HK-2 (cell line): Measurements from ENCODE around the gene LGALS13.
A peak's percentile ranks its signal among the peaks of the same experiment; 100 is the strongest.

Experiments used
- DNase-seq: peaks from one replicate; pipeline ENCODE4 v3.0.0-alpha.2; 2018; ENCODE audit not compliant: unreplicated experiment

The LGALS13 gene, protein sequence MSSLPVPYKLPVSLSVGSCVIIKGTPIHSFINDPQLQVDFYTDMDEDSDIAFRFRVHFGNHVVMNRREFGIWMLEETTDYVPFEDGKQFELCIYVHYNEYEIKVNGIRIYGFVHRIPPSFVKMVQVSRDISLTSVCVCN

DNA sequence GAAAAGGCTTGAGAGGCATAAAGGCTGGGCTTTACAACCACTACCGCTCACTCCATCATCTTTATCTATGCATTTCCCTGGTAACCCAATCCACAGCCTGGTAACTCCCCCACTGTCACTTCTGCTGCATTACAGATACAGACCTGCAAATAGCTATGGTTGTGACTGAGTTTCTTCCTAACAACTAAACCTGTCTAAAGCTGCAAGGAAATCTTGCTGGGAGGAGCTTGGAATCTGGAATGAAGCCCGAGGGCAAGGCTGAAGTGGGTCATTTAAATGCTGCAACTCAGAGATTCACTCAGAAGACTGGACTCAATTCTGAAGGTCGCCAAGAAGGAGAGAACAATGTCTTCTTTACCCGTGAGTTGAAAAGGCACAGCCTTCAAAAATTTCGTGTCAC lies at the start of gene LGALS13:
Gene LGALS13, plus strand, starts transcription at position 301 of the 400 bp plus-strand sequence. Its CDS starts 45 bp downstream, at position 346.
- DNase-seq = no peak

DNA sequence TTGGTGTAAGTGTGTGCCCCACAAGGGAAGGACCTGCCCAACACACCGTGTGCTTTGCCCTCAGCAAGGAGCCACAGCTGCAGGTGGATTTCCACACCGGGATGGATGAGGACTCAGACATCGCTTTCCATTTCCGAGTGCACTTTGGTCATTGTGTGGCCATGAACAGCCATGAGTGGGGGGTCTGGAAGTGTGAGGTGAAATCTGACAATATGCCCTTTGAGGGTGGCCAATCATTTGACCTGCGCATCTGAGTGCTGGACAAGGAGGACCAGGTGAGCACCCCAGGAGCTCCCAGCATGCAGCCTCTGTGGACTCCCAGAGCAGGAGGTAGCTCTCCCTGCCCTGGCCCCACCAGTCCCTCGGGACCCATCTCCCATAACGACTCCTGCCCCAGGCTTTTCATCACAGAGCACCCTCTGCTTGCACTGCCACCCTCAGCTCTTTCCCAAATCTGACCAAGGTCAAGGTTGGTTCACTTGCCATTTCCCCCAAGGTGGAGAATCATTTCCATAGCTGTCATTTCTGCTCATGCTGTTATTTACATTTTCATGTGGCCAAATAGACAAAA lies 49.2 kb upstream of the LGALS13 start:
- DNase-seq = no peak

DNA sequence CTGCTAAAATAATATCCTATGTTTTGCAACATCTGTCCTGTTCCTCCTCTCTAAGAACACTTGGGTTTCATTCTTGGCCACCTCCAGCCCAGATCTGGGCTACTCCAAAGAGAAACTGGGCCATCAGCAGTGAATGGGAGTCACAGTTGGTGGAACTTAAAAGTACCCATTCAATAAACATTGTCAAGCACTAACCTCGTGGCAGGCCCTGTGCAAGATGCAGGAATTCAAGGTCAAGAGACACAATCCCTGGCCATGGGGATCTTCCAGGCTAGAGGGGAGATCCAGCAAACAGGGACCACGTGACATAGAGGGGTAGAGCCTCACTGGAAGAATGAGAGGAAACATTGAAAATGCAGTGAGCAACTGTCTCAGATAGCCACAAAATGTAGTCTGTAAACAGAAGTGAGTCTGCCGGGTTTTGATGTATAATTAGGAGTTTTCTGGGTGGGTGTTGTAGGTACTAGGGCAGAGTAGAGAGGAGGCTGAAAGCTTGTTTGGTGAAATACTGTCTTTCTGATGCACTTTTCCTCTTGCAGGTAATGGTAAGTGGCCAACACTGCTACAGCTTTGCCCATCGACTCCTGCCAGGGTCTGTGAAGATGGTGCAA lies 47.5 kb upstream of the LGALS13 start:
- DNase-seq = no peak

DNA sequence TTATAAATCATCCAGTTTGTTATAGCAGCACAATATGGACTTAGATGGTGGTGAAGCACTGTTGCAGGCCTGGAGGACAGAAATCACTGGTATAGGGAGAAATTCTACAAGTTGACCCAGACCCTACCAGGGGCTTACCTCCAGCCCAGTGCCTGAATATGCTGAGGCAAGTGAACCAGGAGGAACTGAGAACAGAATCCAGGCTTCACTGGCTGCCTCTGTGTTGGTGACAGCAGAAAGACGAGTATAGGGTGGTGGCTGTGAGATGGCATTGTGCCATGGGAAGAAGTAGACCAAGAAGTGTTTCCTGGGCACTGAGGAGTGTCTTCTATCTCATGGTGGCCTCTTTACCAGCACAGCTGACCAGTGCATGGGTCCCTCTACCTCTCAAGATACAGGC lies 46.4 kb upstream of the LGALS13 start:
- DNase-seq = no peak

DNA sequence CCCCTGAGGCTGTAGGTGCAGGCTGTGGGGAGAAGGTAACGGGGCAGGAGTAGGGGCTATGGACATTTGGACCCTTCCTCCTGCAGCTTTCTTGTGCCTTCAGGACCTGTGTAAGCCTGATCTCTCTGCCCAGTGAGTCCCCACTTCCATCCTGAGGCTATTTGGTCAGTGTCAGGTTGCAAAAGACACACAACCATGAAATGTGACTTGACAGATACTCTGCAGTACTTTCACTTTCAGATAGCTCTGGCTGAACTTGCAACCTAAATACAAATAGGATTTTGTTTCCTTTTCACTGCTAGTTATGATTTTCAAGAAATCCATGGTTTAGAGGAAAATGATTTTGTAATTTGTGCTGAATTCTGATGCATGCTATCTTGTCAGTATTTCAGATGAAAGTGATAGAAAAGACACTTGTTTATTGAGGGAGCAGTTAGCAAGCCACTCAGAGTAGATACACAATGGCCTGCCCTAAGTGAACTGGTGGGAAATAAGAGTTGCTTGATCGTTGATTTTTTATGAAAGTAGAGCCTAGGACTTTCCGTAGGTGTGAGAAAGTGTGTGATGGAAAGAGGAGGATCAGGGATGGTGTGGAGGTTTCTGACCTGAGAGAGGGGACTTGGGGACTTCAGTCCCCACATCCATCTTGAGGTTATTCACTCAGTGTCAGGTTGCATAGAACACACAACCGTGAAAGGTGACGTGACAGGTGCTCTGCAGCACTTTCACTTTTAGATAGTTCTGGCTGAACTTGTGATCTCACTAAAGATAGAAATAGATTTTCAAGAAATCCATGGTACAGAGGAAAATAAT lies 44.3 kb upstream of the LGALS13 start:
- DNase-seq = no peak

DNA sequence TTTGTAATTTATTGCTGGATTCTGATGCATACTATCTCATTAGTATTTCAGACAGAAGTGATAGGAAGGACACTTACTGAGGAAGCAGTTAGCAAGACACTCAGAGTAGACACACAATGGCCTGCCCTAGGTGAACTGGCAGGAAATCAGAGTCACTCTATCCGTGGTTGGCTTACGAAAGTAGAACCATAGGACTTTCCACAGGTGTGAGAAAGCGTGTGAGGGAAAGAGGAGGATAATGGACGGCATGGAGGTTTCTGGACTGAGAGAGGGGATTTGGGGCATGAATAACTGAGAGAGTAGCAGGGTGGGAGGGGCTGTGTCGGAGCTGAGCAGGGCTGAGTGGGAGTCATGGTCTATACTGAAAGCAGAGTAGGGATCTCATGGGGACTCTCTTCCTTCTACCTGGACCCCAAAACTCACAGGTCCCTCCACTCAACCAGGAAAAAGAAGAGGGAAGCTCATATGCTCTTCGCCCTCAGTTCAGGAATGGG lies 43.7 kb upstream of the LGALS13 start:
- DNase-seq = no peak

DNA sequence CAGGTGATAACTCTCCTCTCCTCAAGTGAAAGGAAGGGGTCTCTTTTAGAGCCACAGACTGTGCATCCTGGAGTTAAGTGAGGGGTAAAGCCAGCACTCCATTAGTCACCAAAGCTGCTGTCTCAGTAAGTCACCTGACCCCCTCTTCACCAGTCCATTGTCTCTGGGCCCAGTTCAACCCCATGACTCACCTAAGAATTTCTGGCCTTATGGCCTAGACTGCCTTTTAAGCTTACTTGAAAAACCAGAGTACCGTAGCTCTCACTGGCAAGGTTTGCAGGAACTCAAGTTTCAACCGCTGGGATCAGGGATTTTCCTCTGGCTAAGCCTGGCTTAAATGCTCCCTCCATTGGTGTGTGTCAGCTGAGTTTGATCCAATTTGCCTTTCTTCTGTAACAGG lies 38.9 kb upstream of the LGALS13 start:
- DNase-seq = peak; percentile 67

DNA sequence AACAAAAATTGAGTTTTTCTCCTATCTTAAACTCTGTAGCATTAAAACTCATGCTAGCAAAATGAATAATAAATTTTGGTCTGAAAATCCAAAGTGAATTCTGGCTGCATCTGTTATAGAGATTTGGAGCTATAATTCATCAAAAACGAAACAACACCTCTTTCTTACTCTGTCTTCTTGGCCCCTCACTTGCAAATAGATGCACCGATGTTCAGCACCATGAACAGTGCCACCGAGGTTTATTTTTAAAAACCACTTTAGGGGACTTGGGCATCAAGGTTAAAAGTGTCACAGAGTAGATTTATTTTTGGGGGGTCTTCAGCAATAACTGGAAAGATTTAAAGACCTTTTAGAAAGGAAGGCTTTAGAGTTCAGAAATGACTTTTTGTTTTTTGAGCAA lies 36.3 kb upstream of the LGALS13 start:
- no peak for DNase-seq

DNA sequence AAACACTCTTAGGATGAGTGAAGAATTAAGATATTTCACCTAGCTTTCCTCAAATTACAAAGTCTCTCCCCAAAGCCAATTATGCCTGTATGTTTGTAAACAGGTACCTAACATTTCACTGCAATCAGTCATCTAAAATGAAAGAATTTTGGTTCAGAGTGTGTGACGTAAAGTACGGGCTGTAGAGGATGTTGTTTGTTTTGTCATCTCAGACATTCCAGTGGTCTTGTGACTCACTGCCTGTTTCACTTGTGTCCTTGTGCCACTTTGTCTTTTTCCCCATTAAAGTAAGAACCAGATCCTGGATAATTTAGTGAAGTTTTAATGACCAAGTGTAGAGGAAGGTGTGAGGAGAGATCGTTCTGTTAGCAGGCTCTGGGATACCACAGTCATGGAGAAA lies 33.7 kb upstream of the LGALS13 start:
- DNase-seq = no peak

DNA sequence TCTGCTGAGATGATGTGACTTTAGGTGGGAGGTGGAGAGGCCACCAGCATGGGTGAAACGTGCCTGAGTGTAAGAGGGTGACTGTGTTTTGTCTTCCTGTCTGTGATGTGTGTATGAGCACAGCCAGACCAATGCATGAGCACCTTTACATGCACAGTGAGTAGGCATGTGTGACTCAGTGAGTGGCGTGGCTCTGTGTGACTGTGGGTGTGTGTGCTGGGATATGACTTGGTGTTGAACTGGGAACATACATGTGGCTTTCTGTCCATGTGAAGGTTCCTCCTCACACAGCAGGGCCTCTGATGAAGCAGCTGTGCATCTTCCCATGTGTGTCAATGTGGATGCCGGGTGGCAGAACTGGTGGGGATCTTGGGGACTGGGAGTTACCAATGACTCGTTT lies 19.9 kb upstream of the LGALS13 start:
- DNase-seq = no peak

DNA sequence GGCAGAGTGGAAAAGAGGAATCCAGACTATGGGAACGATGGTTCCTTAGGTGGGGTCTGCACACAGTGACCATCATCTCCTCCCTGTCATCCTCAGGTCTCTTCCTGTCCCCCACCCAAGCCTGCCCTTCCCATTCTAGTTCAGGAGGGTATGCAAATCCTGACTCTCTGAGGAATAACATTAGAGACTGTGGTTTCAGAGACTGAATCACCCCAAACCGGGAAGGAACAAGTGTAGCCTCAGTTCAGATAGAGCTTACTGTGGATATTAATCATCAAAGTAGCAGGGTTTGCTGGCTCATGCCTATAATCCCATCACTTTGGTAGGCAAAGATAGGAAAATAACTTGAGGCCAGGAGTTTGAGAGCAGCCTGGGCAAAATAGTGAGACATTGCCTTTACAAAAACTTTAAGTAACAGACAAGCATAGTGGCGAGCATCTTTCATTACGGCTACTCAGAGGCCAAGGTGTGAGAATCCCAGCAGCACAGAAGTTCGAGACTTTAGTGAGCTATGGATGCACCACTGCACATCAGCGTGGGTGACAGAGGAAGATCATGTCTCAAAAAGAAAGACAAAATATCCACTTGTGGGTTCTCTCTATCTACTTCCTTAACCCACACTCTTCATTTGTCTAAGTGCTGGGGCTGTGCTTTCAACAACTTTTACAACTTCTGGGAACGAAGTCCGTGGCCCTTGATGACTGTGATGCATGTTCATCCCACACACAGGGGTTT lies 19.3 kb upstream of the LGALS13 start:
- DNase-seq = no peak

DNA sequence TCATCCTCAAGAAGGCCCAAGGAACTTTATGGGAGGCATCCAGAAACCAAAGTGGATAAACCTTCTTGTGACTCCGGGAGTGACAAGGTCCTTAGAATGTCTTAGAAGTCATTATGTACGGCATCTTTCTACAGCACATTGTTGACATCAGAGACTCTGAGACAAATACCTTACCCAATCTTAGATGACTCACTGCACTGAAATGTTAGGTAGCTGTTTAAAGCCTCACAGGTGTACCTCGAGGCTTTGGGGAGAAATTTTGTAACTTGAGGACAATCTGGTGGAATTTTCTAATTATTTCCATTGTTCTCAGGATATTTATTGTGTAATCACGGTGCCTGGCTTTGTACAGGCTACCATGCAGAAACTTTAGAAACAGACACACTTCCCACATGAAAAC lies 14.8 kb upstream of the LGALS13 start:
- no peak for DNase-seq

DNA sequence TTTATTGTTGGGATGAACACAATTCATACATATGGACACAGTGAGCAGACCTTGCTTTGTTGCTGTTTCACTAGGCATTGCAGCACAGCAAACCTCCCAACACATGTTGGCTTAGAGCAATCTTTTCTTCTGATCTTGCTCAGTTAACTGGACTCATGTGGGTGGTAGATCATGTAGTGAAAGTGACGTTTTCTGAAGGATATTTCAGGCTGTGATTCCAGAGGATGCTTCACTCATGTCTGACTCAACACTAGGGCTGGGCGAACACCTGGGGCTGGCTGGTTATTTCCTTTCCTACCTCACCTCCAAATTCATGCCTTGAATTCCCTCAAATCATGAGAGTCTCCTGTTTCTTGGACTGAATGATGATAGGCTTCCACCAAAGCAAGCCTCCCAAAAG lies 14.3 kb upstream of the LGALS13 start:
- no peak for DNase-seq

DNA sequence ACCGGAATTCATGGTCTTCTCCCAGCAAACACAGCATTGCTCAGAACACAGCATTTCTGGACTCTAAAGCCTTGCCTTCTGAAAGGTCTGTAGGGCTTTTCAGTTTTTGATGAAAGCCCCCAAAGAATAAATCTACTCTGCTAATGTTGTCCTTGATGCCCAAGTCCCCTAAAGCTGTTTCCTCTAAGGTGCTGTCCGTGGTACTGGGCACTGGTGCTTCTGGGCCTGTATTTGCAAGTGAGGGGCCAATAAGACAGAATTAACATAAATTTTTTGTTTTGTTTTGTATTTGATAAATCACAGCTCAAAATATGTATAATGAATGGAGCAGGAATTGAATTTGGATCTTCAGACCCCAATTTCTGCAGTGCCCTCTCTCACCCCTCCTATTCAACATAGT lies 12.1 kb upstream of the LGALS13 start:
- DNase-seq = no peak

DNA sequence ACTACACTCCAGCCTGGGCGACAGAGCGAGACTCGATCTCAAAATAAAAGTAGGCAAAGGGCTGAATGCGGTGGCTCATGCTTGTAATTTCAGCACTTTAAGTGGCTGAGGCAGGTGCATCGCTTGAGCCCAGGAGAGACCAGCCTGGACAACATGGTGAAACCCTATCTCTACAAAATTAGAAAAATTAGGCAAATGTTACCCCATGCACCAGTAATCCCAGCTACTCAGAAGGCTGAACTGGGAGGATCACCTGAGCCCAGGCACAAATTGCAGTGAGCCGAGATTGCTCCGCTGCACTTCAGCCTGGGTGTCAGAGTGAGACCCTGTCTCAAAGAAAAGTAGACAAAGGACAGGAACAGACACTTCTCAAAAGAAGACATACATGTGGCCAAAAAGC lies 9.9 kb upstream of the LGALS13 start:
- no peak for DNase-seq

DNA sequence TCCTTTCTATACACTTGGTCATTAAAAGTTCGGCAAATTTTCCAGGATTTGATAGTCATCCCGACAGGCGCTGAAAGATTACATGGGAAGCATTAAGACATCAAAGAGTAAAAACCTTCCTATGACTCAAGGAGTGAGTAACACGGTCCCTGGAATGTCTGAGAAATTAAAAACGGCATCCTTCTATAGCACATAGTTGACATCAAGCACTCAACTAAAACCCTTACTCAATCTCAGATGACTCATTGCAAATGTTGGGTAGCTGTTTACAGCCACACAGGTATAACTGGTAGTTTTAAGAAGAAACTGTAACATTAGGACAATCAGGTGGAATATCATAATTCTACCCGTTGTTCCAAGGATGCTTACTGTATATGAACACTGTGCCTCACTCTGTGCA lies 6.4 kb upstream of the LGALS13 start:
- DNase-seq = no peak

DNA sequence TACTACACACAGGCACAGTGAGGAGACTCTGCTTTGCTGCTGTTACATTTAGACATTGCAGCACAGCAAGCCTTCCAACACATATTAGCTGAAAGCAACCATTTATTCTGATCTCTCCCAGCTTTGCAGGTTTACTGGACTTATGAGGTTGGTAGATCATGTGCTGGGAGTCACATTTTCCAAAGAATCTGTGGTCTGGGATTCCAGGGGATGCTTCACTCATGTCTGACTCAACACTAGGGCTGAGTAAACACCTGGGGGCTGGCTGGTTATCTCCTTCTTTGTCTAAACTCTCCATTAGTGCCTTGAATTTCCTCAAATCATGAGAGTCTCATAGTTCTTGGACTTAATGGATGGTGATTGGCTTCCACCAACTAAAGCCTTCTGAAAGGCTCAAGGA lies 5.4 kb upstream of the LGALS13 start:
- no peak for DNase-seq

DNA sequence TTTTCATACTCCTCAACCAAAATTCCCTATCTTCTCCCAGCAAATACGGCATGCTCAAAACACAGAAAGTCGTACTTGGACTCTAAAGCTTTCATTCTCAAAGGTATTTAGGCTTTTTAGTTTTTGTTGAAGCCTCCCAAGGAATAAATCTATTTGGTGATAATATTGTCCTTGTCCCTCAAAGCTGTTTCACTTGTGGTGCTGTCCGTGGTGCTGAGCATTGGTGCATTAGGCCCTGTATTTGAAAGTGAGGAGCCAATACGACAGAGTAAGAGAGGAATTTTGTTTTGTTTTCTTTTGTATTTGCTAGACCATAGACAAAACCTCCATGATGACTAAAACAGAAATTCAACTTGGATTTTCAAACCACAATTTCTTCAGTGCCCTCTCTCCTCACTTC lies 3.2 kb upstream of the LGALS13 start:
- DNase-seq = peak; percentile 29

DNA sequence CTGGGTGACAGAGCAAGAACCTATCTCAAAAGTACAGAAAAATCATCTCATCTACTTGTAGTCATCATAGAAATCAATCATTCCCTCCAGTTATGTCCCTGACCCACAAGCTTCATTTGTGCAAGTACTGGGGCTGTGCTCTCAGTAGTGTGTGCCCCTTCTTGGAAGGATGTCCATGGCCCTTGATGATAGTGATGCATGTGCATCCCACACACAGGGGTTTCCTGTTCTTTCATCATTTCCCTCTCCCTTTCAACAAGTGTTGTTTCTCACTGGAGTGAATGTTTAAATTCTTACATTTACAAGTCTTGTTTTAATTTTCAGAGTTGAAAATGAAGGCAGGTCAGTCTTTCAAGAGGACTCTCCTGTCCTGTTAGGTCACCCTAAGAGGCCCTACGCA lies 1.5 kb downstream of the LGALS13 start:
- no peak for DNase-seq

DNA sequence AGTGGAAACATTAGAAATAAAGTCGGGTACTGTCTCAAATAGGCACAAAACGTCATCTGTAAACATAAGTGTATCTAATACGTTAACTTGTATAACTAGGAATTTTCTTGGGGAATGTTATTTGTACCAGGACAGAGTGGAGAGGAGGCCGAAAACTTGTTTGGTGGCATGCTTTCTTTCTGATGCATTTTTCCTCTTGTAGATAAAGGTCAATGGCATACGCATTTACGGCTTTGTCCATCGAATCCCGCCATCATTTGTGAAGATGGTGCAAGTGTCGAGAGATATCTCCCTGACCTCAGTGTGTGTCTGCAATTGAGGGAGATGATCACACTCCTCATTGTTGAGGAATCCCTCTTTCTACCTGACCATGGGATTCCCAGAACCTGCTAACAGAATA lies 4.7 kb downstream of the LGALS13 start:
- DNase-seq = no peak

DNA sequence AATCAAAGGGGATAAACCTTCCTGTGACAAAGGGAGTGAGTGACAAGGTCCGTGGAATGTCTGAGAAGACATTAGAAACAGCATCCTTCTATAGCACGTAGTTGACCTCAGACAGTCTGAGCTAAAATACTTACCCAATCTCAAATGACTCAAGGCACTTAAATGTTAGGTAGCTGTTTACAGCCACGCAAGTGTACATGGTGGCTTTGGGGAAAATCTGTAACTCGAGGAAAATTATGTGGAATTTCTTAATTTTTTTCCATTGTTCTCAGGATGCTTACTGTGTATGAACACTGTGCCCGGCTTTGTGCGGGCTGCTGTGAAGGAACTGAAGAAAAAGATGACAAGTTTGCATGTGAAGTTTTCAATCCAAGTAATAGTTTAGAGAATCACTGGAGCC lies 5.2 kb downstream of the LGALS13 start:
- no peak for DNase-seq

DNA sequence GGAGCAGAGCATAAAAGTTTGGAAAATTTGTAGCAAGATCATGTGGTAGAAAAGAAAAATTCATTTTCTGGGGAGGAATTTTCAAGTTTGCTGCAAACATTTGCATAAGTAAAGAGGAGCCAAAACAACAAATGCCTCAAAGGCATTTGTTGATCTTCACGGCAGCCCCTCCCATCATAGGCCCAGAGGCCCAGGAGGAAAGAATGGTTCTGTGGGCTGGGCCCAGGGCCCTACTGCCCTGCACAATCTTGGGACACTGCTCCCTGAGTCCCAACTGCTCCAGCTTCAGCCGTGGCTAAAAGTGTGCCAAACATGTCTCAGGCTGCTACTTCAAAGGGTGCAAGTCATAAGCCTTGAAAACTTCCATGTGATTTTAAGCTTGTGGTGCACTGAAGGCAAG lies 11.3 kb downstream of the LGALS13 start:
- no peak for DNase-seq
